NCI-H2081 (cell line): ENCODE results near the gene MBIP.

Experiments used
- DNase-seq, 2 experiments: peaks; one replicate each; lab custom pipeline; 2025; lab: John Stamatoyannopoulos, UW

The MBIP gene

GRCh38 chr14:36264107-36264506 is 56.3 kb downstream of the MBIP start:
- no peak for DNase-seq

GRCh38 chr14:36260970-36261640 is 59.3 kb downstream of the MBIP start:
- DNase-seq = no peak

GRCh38 chr14:36258241-36258640 is 62.2 kb downstream of the MBIP start:
- DNase-seq = no peak

GRCh38 chr14:36256126-36256801 is 64.2 kb downstream of the MBIP start:
- DNase-seq = no peak

GRCh38 chr14:36254020-36254624 is 66.3 kb downstream of the MBIP start:
- no peak for DNase-seq
